H9 (cell line): ENCODE results near the gene PLCL1. TPM values are rescaled to one million over a fixed set of nuclear protein-coding genes. Genes with fewer than 3 reads are reported as not detected.

ENCODE experiments used
- DNase-seq: peaks from one replicate; pipeline ENCODE4 v3.0.0-alpha.2; 2017
- H2AFZ ChIP-seq: one replicate; pipeline ENCODE4 v1.6.1; 2013; ENCODE audit warnings: mild to moderate bottlenecking, low read length, control low read depth, moderate library complexity
- H2AK5ac ChIP-seq: 2 replicates; pipeline ENCODE4 v1.6.1; 2013; ENCODE audit warnings: low read length, control low read depth, mixed read lengths; ENCODE audit not compliant: insufficient read length
- H2BK120ac ChIP-seq: one replicate; pipeline ENCODE4 v1.6.1; 2013; ENCODE audit warnings: low read depth, mild to moderate bottlenecking, low read length, control low read depth, inconsistent platforms; ENCODE audit not compliant: poor library complexity, severe bottlenecking
- H2BK12ac ChIP-seq: 2 replicates; pipeline ENCODE4 v1.6.1; 2013; ENCODE audit warnings: low read length, control low read depth, mixed read lengths, low read depth; ENCODE audit not compliant: insufficient read length
- H2BK15ac ChIP-seq: 2 replicates; pipeline ENCODE4 v1.6.1; 2013; ENCODE audit warnings: low read depth, low read length, control low read depth
- H2BK20ac ChIP-seq: one replicate; pipeline ENCODE4 v1.6.1; 2013; ENCODE audit warnings: low read depth, mild to moderate bottlenecking, low read length, control low read depth, inconsistent platforms; ENCODE audit not compliant: poor library complexity, severe bottlenecking
- H2BK5ac ChIP-seq: 2 replicates; pipeline ENCODE4 v1.6.1; 2013; ENCODE audit warnings: low read length, control low read depth, mixed read lengths; ENCODE audit not compliant: insufficient read length
- H3K14ac ChIP-seq: 2 replicates; pipeline ENCODE4 v1.6.1; 2013; ENCODE audit warnings: low read length, control low read depth; ENCODE audit not compliant: insufficient read depth
- H3K18ac ChIP-seq: 2 replicates; pipeline ENCODE4 v1.6.1; 2013; ENCODE audit warnings: low read depth, mild to moderate bottlenecking, mixed read lengths, low read length, control low read depth; ENCODE audit not compliant: insufficient read length
- H3K23ac ChIP-seq: 2 replicates; pipeline ENCODE4 v1.6.1; 2013; ENCODE audit warnings: low read length, control low read depth, mixed read lengths, low read depth; ENCODE audit not compliant: insufficient read length
- H3K23me2 ChIP-seq: 2 replicates; pipeline ENCODE4 v1.6.1; 2013; ENCODE audit warnings: low read depth, mild to moderate bottlenecking, mixed read lengths, low read length, control low read depth; ENCODE audit not compliant: insufficient read length, poor library complexity, severe bottlenecking
- H3K27ac ChIP-seq: 2 replicates; pipeline ENCODE4 v1.5.1; 2013; ENCODE audit warnings: low read length, control low read depth, mixed read lengths, low read depth; ENCODE audit not compliant: insufficient read length
- H3K27me3 ChIP-seq: 2 replicates; pipeline ENCODE4 v1.6.1; 2013; ENCODE audit warnings: low read length, control low read depth, inconsistent platforms; ENCODE audit not compliant: insufficient read depth
- H3K4ac ChIP-seq: 2 replicates; pipeline ENCODE4 v1.6.1; 2013; ENCODE audit warnings: low read depth, mild to moderate bottlenecking, control low read depth, inconsistent platforms, low read length, moderate library complexity
- H3K4me1 ChIP-seq: 2 replicates; pipeline ENCODE4 v1.6.1; 2013; ENCODE audit warnings: low read length, control low read depth, inconsistent platforms; ENCODE audit not compliant: insufficient read depth
- H3K4me2 ChIP-seq: 2 replicates; pipeline ENCODE4 v1.6.1; 2013; ENCODE audit warnings: low read length, control low read depth, mixed read lengths; ENCODE audit not compliant: insufficient read length, insufficient read depth
- H3K56ac ChIP-seq: 2 replicates; pipeline ENCODE4 v1.6.1; 2013; ENCODE audit warnings: low read depth, mild to moderate bottlenecking, mixed read lengths, low read length, control low read depth; ENCODE audit not compliant: insufficient read length
- H3K79me1 ChIP-seq: 2 replicates; pipeline ENCODE4 v1.6.1; 2013; ENCODE audit warnings: low read depth, mild to moderate bottlenecking, moderate library complexity, low read length, control low read depth, inconsistent platforms; ENCODE audit not compliant: insufficient read depth, poor library complexity, severe bottlenecking
- H3K79me2 ChIP-seq: 2 replicates; pipeline ENCODE4 v1.6.1; 2013; ENCODE audit warnings: low read length, control low read depth, inconsistent platforms; ENCODE audit not compliant: insufficient read depth
- H3K9ac ChIP-seq: 2 replicates; pipeline ENCODE4 v1.6.1; 2013; ENCODE audit warnings: low read length, control low read depth, mixed read lengths; ENCODE audit not compliant: insufficient read length; ENCODE audit errors: extremely low read depth
- H3K9me3 ChIP-seq: one replicate; pipeline ENCODE4 v1.6.1; 2013; ENCODE audit warnings: low read depth, low read length, inconsistent platforms; ENCODE audit not compliant: control insufficient read depth
- H3T11ph ChIP-seq: one replicate; pipeline ENCODE4 v1.6.1; 2013; ENCODE audit warnings: mild to moderate bottlenecking, low read length, control low read depth, inconsistent platforms
- H4K20me1 ChIP-seq: one replicate; pipeline ENCODE4 v1.6.1; 2013; ENCODE audit not compliant: control insufficient read depth, insufficient read length, insufficient read depth
- H4K5ac ChIP-seq: 2 replicates; pipeline ENCODE4 v1.6.1; 2013; ENCODE audit warnings: low read depth, mild to moderate bottlenecking, mixed read lengths, low read length, control low read depth; ENCODE audit not compliant: insufficient read length
- H4K8ac ChIP-seq: replicated peaks from 2 replicates; pipeline ENCODE4 v1.6.1; 2013; ENCODE audit warnings: low read length, control low read depth, mixed read lengths, low read depth; ENCODE audit not compliant: insufficient read length
- H4K91ac ChIP-seq: 2 replicates; pipeline ENCODE4 v1.6.1; 2013; ENCODE audit warnings: low read depth, mild to moderate bottlenecking, moderate library complexity, mixed read lengths, low read length, control low read depth; ENCODE audit not compliant: insufficient read length
- H3K27ac Mint-ChIP-seq, 3 experiments: 2 replicates in 2 of 3; 3 replicates in 1 of 3; pipeline ENCODE4 v1.8.0; 2020 to 2021; ENCODE audit warnings: mixed read lengths in 3 of 3, mild to moderate bottlenecking in 1 of 3, moderate library complexity in 1 of 3
- H3K27me3 Mint-ChIP-seq: 2 replicates; pipeline ENCODE4 v1.8.0; 2021; ENCODE audit warnings: low read depth, mild to moderate bottlenecking, moderate library complexity, mixed read lengths
- H3K36me3 Mint-ChIP-seq, 3 experiments: 2 replicates in 2 of 3; 3 replicates in 1 of 3; pipeline ENCODE4 v1.8.0; 2020 to 2021; ENCODE audit warnings: low read depth in 3 of 3, mixed read lengths in 3 of 3; ENCODE audit not compliant: insufficient read depth in 1 of 3
- H3K4me1 Mint-ChIP-seq, 2 experiments: 2 replicates each; pipeline ENCODE4 v1.8.0; 2020; ENCODE audit warnings: mixed read lengths in 2 of 2
- H3K4me3 Mint-ChIP-seq, 2 experiments: 2 replicates in 1 of 2; 3 replicates in 1 of 2; pipeline ENCODE4 v1.8.0; 2020 to 2021; ENCODE audit warnings: mild to moderate bottlenecking in 2 of 2, mixed read lengths in 2 of 2, moderate library complexity in 1 of 2
- H3K9me3 Mint-ChIP-seq, 2 experiments: 2 replicates in 1 of 2; 3 replicates in 1 of 2; pipeline ENCODE4 v1.8.0; 2020; ENCODE audit warnings: mild to moderate bottlenecking in 2 of 2, mixed read lengths in 2 of 2, moderate library complexity in 1 of 2
- total RNA-seq: library from RNA; stranded (reverse); gene quantifications from 2 replicates; pipeline ENCODE4 v1.2.1, GENCODE V29; 2021
- TF ChIP-seq, protein P1 (sequence below): fragments of 200-600 bp; sonication (generic); conservative IDR thresholded peaks from 3 replicates; pipeline ENCODE4 v1.8.0; 2021; ENCODE audit warnings: antibody characterized with exemption, mild to moderate bottlenecking

The PLCL1 gene
- total RNA-seq, 1 experiment from 2014 or later, result 0.04 TPM

DNA sequence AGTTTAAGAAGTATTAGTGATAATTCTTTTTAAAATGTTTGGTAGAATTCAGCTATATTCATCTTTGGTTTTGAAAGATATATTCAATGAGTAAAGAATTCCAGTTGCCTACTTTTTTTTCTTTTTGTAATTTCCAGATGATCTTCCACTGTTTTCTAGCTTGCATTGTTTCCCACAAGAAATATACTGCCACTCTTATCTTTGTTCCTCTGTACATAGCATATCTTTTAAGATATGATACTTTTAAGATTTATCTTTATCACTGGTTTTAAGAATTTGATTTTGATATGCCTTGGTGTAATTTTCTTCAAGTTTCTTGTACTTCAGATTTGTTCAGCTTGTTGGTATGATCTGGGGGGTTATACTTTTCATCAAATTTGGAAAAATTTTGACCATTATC lies 374.4 kb downstream of the PLCL1 start:
- no peaks in the 10 kb centered on the region for H3K4me1 ChIP-seq
- no peaks in the 10 kb centered on the region for H3K79me2 ChIP-seq
- Mint-ChIP-seq H3K9me3 (peaks cover 10 to 21% of the 10 kb centered on the region in 2 experiments), H3K27me3 (no peaks in the 10 kb centered on the region), H3K27ac (no peak overlapping the region), H3K4me1 (no peaks in the 10 kb centered on the region), H3K4me3 (no peak overlapping the region), H3K36me3 (peaks cover 2 to 10% (median 4%) of the 10 kb centered on the region in 3 experiments; a peak in 2 of 7 replicates)
- no peaks in the 10 kb centered on the region for H3K9me3 ChIP-seq
- no peak overlapping the region for H2AK5ac ChIP-seq
- TF ChIP-seq, protein P1, sequence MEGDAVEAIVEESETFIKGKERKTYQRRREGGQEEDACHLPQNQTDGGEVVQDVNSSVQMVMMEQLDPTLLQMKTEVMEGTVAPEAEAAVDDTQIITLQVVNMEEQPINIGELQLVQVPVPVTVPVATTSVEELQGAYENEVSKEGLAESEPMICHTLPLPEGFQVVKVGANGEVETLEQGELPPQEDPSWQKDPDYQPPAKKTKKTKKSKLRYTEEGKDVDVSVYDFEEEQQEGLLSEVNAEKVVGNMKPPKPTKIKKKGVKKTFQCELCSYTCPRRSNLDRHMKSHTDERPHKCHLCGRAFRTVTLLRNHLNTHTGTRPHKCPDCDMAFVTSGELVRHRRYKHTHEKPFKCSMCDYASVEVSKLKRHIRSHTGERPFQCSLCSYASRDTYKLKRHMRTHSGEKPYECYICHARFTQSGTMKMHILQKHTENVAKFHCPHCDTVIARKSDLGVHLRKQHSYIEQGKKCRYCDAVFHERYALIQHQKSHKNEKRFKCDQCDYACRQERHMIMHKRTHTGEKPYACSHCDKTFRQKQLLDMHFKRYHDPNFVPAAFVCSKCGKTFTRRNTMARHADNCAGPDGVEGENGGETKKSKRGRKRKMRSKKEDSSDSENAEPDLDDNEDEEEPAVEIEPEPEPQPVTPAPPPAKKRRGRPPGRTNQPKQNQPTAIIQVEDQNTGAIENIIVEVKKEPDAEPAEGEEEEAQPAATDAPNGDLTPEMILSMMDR, result no peak
- no peak overlapping the region for H3K4me2 ChIP-seq
- H3K9ac ChIP-seq, result no peak overlapping the region
- no peak overlapping the region for H3K18ac ChIP-seq
- H3K27me3 ChIP-seq, result no peaks in the 10 kb centered on the region
- no peak overlapping the region for H4K8ac ChIP-seq
- H2BK5ac ChIP-seq, result no peak overlapping the region
- no peaks in the 10 kb centered on the region for H3K79me1 ChIP-seq
- H2AFZ ChIP-seq, result no peak overlapping the region
- H2BK15ac ChIP-seq, result no peak overlapping the region
- H2BK20ac ChIP-seq, result no peak overlapping the region
- DNase-seq, result no peak
- no peak overlapping the region for H3T11ph ChIP-seq
- no peak overlapping the region for H2BK120ac ChIP-seq
- no peak overlapping the region for H3K4ac ChIP-seq
- H3K27ac ChIP-seq, result no peak overlapping the region
- no peak overlapping the region for H3K56ac ChIP-seq
- H3K23me2 ChIP-seq, result no peaks in the 10 kb centered on the region
- H2BK12ac ChIP-seq, result no peak overlapping the region
- no peaks in the 10 kb centered on the region for H4K20me1 ChIP-seq
- H3K23ac ChIP-seq, result no peak overlapping the region
- no peak overlapping the region for H3K14ac ChIP-seq
- no peak overlapping the region for H4K91ac ChIP-seq
- H4K5ac ChIP-seq, result no peak overlapping the region
